PFSK-1 (cell line): ENCODE measurements around the gene HDAC7.

Experiments used
- FOXP2 ChIP-seq: optimal IDR thresholded peaks from 2 replicates; pipeline ENCODE3; 2011; ENCODE audit warnings: borderline replicate concordance, control low read depth, inconsistent platforms; ENCODE audit not compliant: insufficient read depth; ENCODE audit errors: extremely low read length, extremely low read depth
- POLR2AphosphoS5 ChIP-seq: IDR thresholded peaks from 2 replicates; pipeline ENCODE4 v1.6.1; 2012; ENCODE audit warnings: low read depth, mild to moderate bottlenecking, control low read depth, low read length, moderate library complexity
- SIN3A ChIP-seq: IDR thresholded peaks from 2 replicates; pipeline ENCODE4 v1.6.1; 2012; ENCODE audit warnings: mild to moderate bottlenecking, low read length, moderate library complexity, borderline replicate concordance; ENCODE audit not compliant: insufficient read depth
- TAF1 ChIP-seq: IDR thresholded peaks from 2 replicates; pipeline ENCODE4 v1.6.1; 2012; ENCODE audit warnings: low read length, control low read depth, borderline replicate concordance; ENCODE audit not compliant: insufficient read depth
- TF ChIP-seq, protein P1 (sequence below), 2 experiments: IDR thresholded peaks; 2 replicates each; pipeline versions ENCODE4 v1.6.1 to v1.8.0; 2011 to 2012; ENCODE audit warnings: low read depth in 2 of 2, low read length in 2 of 2, control low read depth in 1 of 2, inconsistent platforms in 1 of 2, mild to moderate bottlenecking in 1 of 2, moderate library complexity in 1 of 2; ENCODE audit not compliant: insufficient read depth in 1 of 2

Gene HDAC7

GRCh38 chr12:47750916-47751470 lies 68.7 kb downstream of the HDAC7 start:
- TF ChIP-seq, protein P1, sequence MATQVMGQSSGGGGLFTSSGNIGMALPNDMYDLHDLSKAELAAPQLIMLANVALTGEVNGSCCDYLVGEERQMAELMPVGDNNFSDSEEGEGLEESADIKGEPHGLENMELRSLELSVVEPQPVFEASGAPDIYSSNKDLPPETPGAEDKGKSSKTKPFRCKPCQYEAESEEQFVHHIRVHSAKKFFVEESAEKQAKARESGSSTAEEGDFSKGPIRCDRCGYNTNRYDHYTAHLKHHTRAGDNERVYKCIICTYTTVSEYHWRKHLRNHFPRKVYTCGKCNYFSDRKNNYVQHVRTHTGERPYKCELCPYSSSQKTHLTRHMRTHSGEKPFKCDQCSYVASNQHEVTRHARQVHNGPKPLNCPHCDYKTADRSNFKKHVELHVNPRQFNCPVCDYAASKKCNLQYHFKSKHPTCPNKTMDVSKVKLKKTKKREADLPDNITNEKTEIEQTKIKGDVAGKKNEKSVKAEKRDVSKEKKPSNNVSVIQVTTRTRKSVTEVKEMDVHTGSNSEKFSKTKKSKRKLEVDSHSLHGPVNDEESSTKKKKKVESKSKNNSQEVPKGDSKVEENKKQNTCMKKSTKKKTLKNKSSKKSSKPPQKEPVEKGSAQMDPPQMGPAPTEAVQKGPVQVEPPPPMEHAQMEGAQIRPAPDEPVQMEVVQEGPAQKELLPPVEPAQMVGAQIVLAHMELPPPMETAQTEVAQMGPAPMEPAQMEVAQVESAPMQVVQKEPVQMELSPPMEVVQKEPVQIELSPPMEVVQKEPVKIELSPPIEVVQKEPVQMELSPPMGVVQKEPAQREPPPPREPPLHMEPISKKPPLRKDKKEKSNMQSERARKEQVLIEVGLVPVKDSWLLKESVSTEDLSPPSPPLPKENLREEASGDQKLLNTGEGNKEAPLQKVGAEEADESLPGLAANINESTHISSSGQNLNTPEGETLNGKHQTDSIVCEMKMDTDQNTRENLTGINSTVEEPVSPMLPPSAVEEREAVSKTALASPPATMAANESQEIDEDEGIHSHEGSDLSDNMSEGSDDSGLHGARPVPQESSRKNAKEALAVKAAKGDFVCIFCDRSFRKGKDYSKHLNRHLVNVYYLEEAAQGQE (IDR thresholded peaks at IDR 0.05; ENCODE audit: insufficient read depth in 1 of 2, low read depth in 2 of 2, low read length in 2 of 2) = no peak
- TF ChIP-seq POLR2AphosphoS5 = no peak
- no peak for TF ChIP-seq FOXP2
- no peak for TF ChIP-seq SIN3A
- TF ChIP-seq TAF1 = no peak

- TF ChIP-seq, protein P1 (IDR thresholded peaks at IDR 0.05; ENCODE audit: insufficient read depth in 1 of 2, low read depth in 2 of 2, low read length in 2 of 2) = no peak
- TF ChIP-seq POLR2AphosphoS5 (no peak), TAF1 (no peak)
Observed at GRCh38 chr12:47750229-47750798, 69.4 kb downstream of the HDAC7 start.

GRCh38 chr12:47748899-47749298 lies 70.8 kb downstream of the HDAC7 start:
- TF ChIP-seq FOXP2 = no peak
- TF ChIP-seq, protein P1 (IDR thresholded peaks at IDR 0.05; ENCODE audit: insufficient read depth in 1 of 2, low read depth in 2 of 2, low read length in 2 of 2) = no peak
- no peak for TF ChIP-seq SIN3A
- TF ChIP-seq POLR2AphosphoS5 = no peak

- TF ChIP-seq SIN3A (no peak), FOXP2 (no peak), TAF1 (no peak), POLR2AphosphoS5 (no peak)
- TF ChIP-seq, protein P1 (IDR thresholded peaks at IDR 0.05; ENCODE audit: insufficient read depth in 1 of 2, low read depth in 2 of 2, low read length in 2 of 2) = no peak
Observed at GRCh38 chr12:47748507-47748828, 71.2 kb downstream of the HDAC7 start.
